Fibroblast of lung (primary cell): ENCODE data around the gene MUS81. TPM values are rescaled to one million over a fixed set of nuclear protein-coding genes. Genes with fewer than 3 reads are reported as not detected.

Experiments used
- DNase-seq, 2 donors: peaks; one replicate each; pipeline versions ENCODE4 v3.0.0 to v3.0.0-alpha.2; 2010; ENCODE audit warnings: low read depth in 2 of 2
- H2AFZ ChIP-seq: 2 replicates; pipeline ENCODE4 v1.5.1; 2012; ENCODE audit warnings: low read length, control low read depth, inconsistent platforms
- H3K27ac ChIP-seq: 2 replicates; pipeline ENCODE4 v1.5.1; 2011; ENCODE audit warnings: low read length, control low read depth; ENCODE audit not compliant: insufficient read depth
- H3K27me3 ChIP-seq: 2 replicates; pipeline ENCODE4 v1.5.1; 2011; ENCODE audit warnings: mild to moderate bottlenecking, low read length; ENCODE audit not compliant: control insufficient read depth, insufficient read depth
- H3K36me3 ChIP-seq: 2 replicates; pipeline ENCODE4 v1.5.1; 2011; ENCODE audit warnings: low read length; ENCODE audit not compliant: control insufficient read depth, insufficient read depth
- H3K4me1 ChIP-seq: 2 replicates; pipeline ENCODE4 v1.5.1; 2011; ENCODE audit warnings: low read length; ENCODE audit not compliant: control insufficient read depth, insufficient read depth; ENCODE audit errors: extremely low read depth
- H3K4me2 ChIP-seq: 2 replicates; pipeline ENCODE4 v1.5.1; 2011; ENCODE audit warnings: low read length, control low read depth; ENCODE audit not compliant: insufficient read depth; ENCODE audit errors: extremely low read depth
- H3K4me3 ChIP-seq, 4 experiments: fragments of 200-600 bp in 1 of 4; sonication (generic) in 1 of 4; replicated peaks in 1 of 4; 2 replicates each; pipeline ENCODE4 v1.5.1; 2011 to 2016; ENCODE audit warnings: low read length in 4 of 4, low read depth in 3 of 4, mild to moderate bottlenecking in 3 of 4, control low read depth in 2 of 4, inconsistent platforms in 1 of 4, mixed read lengths in 1 of 4; ENCODE audit not compliant: insufficient read depth in 1 of 4; ENCODE audit errors: control extremely low read depth in 1 of 4
- H3K79me2 ChIP-seq: 2 replicates; pipeline ENCODE4 v1.5.1; 2012; ENCODE audit warnings: mild to moderate bottlenecking, low read length, inconsistent platforms; ENCODE audit not compliant: control insufficient read depth, insufficient read depth
- H3K9ac ChIP-seq: 2 replicates; pipeline ENCODE4 v1.5.1; 2011; ENCODE audit warnings: mild to moderate bottlenecking, low read length, control low read depth; ENCODE audit not compliant: insufficient read depth
- H3K9me3 ChIP-seq: 2 replicates; pipeline ENCODE4 v1.5.1; 2012; ENCODE audit warnings: low read depth, low read length; ENCODE audit not compliant: control insufficient read depth, insufficient read depth
- H4K20me1 ChIP-seq: 2 replicates; pipeline ENCODE4 v1.5.1; 2011; ENCODE audit warnings: low read length; ENCODE audit not compliant: control insufficient read depth, insufficient read depth; ENCODE audit errors: extremely low read depth
- CTCF ChIP-seq, 2 donors: IDR thresholded peaks in 1 of 2; conservative IDR thresholded peaks in 1 of 2; 1 replicate in 1 of 2; 2 replicates in 1 of 2; pipeline ENCODE4 v1.5.1; 2011 to 2012; ENCODE audit warnings: low read length in 2 of 2, control low read depth in 1 of 2, inconsistent platforms in 1 of 2, low read depth in 1 of 2, mild to moderate bottlenecking in 1 of 2
- EZH2 ChIP-seq: IDR thresholded peaks from 2 replicates; pipeline ENCODE4 v1.5.1; 2012; ENCODE audit warnings: low read length, control low read depth, mild to moderate bottlenecking; ENCODE audit errors: missing control alignments
- polyA plus RNA-seq, 2 donors: library from polyadenylated mRNA; depleted of rRNA in 1 of 2; stranded (reverse) in 1 of 2; unstranded in 1 of 2; fragments of >200 nt; gene quantifications; 2 replicates each; pipeline ENCODE4 v1.2.1, GENCODE V29; 2011 to 2012; ENCODE audit warnings: missing spikeins in 1 of 2
- total RNA-seq: library from RNA; depleted of rRNA; stranded (reverse); fragments of >200 nt; gene quantifications from 2 replicates; pipeline ENCODE4 v1.2.1, GENCODE V29; 2014

Gene MUS81
- total and polyA plus RNA-seq, 2 donors (not counting 1 experiment from before 2014, with no cell fraction given) = 23.6 to 56.8 TPM

- Histone ChIP-seq H3K79me2 (peaks cover 84% of the 10 kb centered on the region), H3K9ac (peak overlapping the region; percentile 26), H3K36me3 (peaks cover 26% of the 10 kb centered on the region), H3K27ac (peak overlapping the region; percentile 42), H3K9me3 (no peaks in the 10 kb centered on the region), H2AFZ (no peak overlapping the region), H3K4me2 (peak overlapping the region; percentile 70), H3K4me3 (peak overlapping the region in 2 of 4 experiments; percentile 22 to 23), H3K27me3 (no peaks in the 10 kb centered on the region), H4K20me1 (no peaks in the 10 kb centered on the region), H3K4me1 (peaks cover 28% of the 10 kb centered on the region)
- DNase-seq = no peak
- TF ChIP-seq EZH2 (no peak), CTCF (conservative IDR thresholded peaks at IDR 0.05 in 1 of 2, IDR thresholded peaks at IDR 0.05 in 1 of 2; ENCODE audit: low read depth in 1 of 2, low read length in 2 of 2) (no peak)
Observed at GRCh38 chr11:65894034-65894591, 33.9 kb downstream of the MUS81 start.

- Histone ChIP-seq H3K9ac (no peak overlapping the region), H3K27ac (peak overlapping the region; percentile 100), H2AFZ (no peak overlapping the region), H3K79me2 (peaks cover 93% of the 10 kb centered on the region), H4K20me1 (no peaks in the 10 kb centered on the region), H3K4me2 (peak overlapping the region; percentile 48), H3K27me3 (no peaks in the 10 kb centered on the region), H3K4me1 (peaks cover 21% of the 10 kb centered on the region), H3K4me3 (peak overlapping the region in 1 of 4 experiments; percentile 82), H3K36me3 (peaks cover 26% of the 10 kb centered on the region), H3K9me3 (no peaks in the 10 kb centered on the region)
- TF ChIP-seq EZH2 = no peak
- no peak for DNase-seq
Observed at GRCh38 chr11:65895482-65895981, 35.3 kb downstream of the MUS81 start.

- H3K27ac ChIP-seq = peak overlapping the region; percentile 100
- no peak overlapping the region for H2AFZ ChIP-seq
- no peaks in the 10 kb centered on the region for H4K20me1 ChIP-seq
- peak overlapping the region; percentile 45 for H3K9ac ChIP-seq
- H3K36me3 ChIP-seq = peaks cover 24% of the 10 kb centered on the region
- H3K27me3 ChIP-seq = no peaks in the 10 kb centered on the region
- peaks cover 24% of the 10 kb centered on the region for H3K4me1 ChIP-seq
- DNase-seq = no peak
- H3K9me3 ChIP-seq = no peaks in the 10 kb centered on the region
- peak overlapping the region; percentile 84 for H3K4me2 ChIP-seq
- H3K4me3 ChIP-seq = peak overlapping the region; percentile 14 to 96 (median 58)
- H3K79me2 ChIP-seq = peaks cover 93% of the 10 kb centered on the region
- TF ChIP-seq CTCF (conservative IDR thresholded peaks at IDR 0.05 in 1 of 2, IDR thresholded peaks at IDR 0.05 in 1 of 2; ENCODE audit: low read depth in 1 of 2, low read length in 2 of 2) (no peak), EZH2 (no peak)
Observed at GRCh38 chr11:65896034-65896999, 36.1 kb downstream of the MUS81 start.
